A549 (cell line): ENCODE measurements around the gene ORM2. TPM values are rescaled to one million over a fixed set of nuclear protein-coding genes. Genes with fewer than 3 reads are reported as not detected.
A peak's percentile ranks its signal among the peaks of the same experiment; 100 is the strongest.

Experiments used
- ATAC-seq, 2 experiments: fragments of 200-7000 bp in 1 of 2; fragments of >200 bp in 1 of 2; cut with Nextera tagmentation in 1 of 2; cut with Tn5 transposase in 1 of 2; 3 replicates each; pipeline versions ENCODE4 v1.8.0 to v1.9.1; 2018 to 2020; ENCODE audit warnings: mild to moderate bottlenecking in 1 of 2, moderate library complexity in 1 of 2
- CTCF ChIA-PET: fragments of 300-600 bp; sonication (Branson Sonifier 250); formaldehyde crosslinking; extraction: SDS; loops from one replicate; lab custom pipeline; 2021; ENCODE audit warnings: antibody characterized with exemption, inconsistent platforms; lab: Yijun Ruan, JAX
- POLR2A ChIA-PET: fragments of 350-600 bp; formaldehyde crosslinking; extraction: SDS; loops from one replicate; lab custom pipeline; 2021; ENCODE audit warnings: antibody characterized with exemption, inconsistent platforms; lab: Yijun Ruan, JAX
- DNase-seq, 2 experiments: peaks; one replicate each; pipeline versions ENCODE4 v3.0.0 to v3.0.0-alpha.2; 2011 to 2016; ENCODE audit warnings: low read depth in 1 of 2, low spot score in 1 of 2
- FAIRE-seq: peaks from 2 replicates; lab custom pipeline; 2011; peaks lifted over from hg19 to GRCh38; lab: Jason Lieb, UNC
- H3K27ac ChIP-seq, 2 experiments: fragments of >200 bp; sonication (Bioruptor Twin); formaldehyde crosslinking; 3 replicates each; pipeline ENCODE4 v1.5.1; 2016 to 2017
- H3K4me1 ChIP-seq: fragments of >200 bp; sonication (Bioruptor Twin); formaldehyde crosslinking; 3 replicates; pipeline ENCODE4 v1.6.1; 2016
- H3K4me2 ChIP-seq: fragments of >200 bp; sonication (Bioruptor Twin); formaldehyde crosslinking; 3 replicates; pipeline ENCODE4 v1.6.1; 2016
- H3K4me3 ChIP-seq: fragments of >200 bp; sonication (Bioruptor Twin); formaldehyde crosslinking; 3 replicates; pipeline ENCODE4 v1.5.1; 2016
- H3K9me3 ChIP-seq: fragments of >200 bp; sonication (Bioruptor Twin); formaldehyde crosslinking; 3 replicates; pipeline ENCODE4 v1.6.1; 2016
- CBX8 ChIP-seq: fragments of 200-600 bp; sonication (generic); IDR thresholded peaks from 2 replicates; pipeline ENCODE4 v1.6.1; 2016
- CEBPB ChIP-seq, 2 experiments: fragments of >200 bp in 1 of 2; sonication (Bioruptor Twin) in 1 of 2; formaldehyde crosslinking in 1 of 2; IDR thresholded peaks; 2 replicates each; pipeline ENCODE4 v1.6.1; 2012 to 2016
- EHF ChIP-seq: fragments of 250-450 bp; sonication (Bioruptor Pico); IDR thresholded peaks from 2 replicates; pipeline ENCODE4 v1.5.0; 2020; ENCODE audit warnings: mild to moderate bottlenecking
- FOSL2 ChIP-seq, 2 experiments: fragments of 450-650 bp in 1 of 2; fragments of >200 bp in 1 of 2; sonication (Bioruptor Twin) in 1 of 2; formaldehyde crosslinking; IDR thresholded peaks; 2 replicates each; pipeline versions ENCODE4 v1.5.0 to v1.6.1; 2016 to 2020; ENCODE audit warnings: mild to moderate bottlenecking in 1 of 2, moderate library complexity in 1 of 2
- GATA3 ChIP-seq: IDR thresholded peaks from 2 replicates; pipeline ENCODE4 v1.6.1; 2012; ENCODE audit warnings: borderline replicate concordance
- HDAC2 ChIP-seq: fragments of 200-600 bp; sonication (generic); IDR thresholded peaks from 2 replicates; pipeline ENCODE4 v1.6.1; 2016
- HEYL ChIP-seq: fragments of 250-450 bp; sonication (Bioruptor Pico); IDR thresholded peaks from 2 replicates; pipeline ENCODE4 v1.8.0; 2021; ENCODE audit warnings: mild to moderate bottlenecking, moderate library complexity
- HOXB13 ChIP-seq: fragments of 250-450 bp; sonication (Bioruptor Pico); IDR thresholded peaks from 2 replicates; pipeline ENCODE4 v1.5.0; 2020; ENCODE audit warnings: low read depth, mild to moderate bottlenecking, moderate library complexity
- JUN ChIP-seq, 2 experiments: fragments of >200 bp; sonication (Bioruptor Twin); formaldehyde crosslinking; IDR thresholded peaks; 2 replicates in 1 of 2; 3 replicates in 1 of 2; pipeline ENCODE4 v1.6.1; 2016 to 2017
- KDM1A ChIP-seq: fragments of 200-600 bp; sonication (generic); IDR thresholded peaks from 2 replicates; pipeline ENCODE4 v1.6.1; 2016; ENCODE audit warnings: low read depth, mild to moderate bottlenecking
- MAZ ChIP-seq: fragments of 150-350 bp; IDR thresholded peaks from 2 replicates; pipeline ENCODE4 v1.6.1; 2014; ENCODE audit warnings: antibody characterized with exemption, low read depth, low read length, borderline replicate concordance
- MYC ChIP-seq: IDR thresholded peaks from 2 replicates; pipeline ENCODE4 v1.6.1; 2012; ENCODE audit warnings: mild to moderate bottlenecking, inconsistent platforms, low read length, improper control_type of control experiment, borderline replicate concordance
- NPAS2 ChIP-seq: fragments of 250-450 bp; sonication (Bioruptor Pico); IDR thresholded peaks from 2 replicates; pipeline ENCODE4 v1.8.0; 2022; ENCODE audit warnings: mild to moderate bottlenecking, moderate library complexity, borderline replicate concordance
- NR3C1 ChIP-seq: fragments of >200 bp; sonication (Bioruptor Twin); formaldehyde crosslinking; IDR thresholded peaks from 3 replicates; pipeline ENCODE4 v1.6.1; 2017
- RARB ChIP-seq: fragments of 250-450 bp; sonication (Bioruptor Pico); IDR thresholded peaks from 2 replicates; pipeline ENCODE4 v1.8.0; 2021; ENCODE audit warnings: mild to moderate bottlenecking, moderate library complexity
- RCOR1 ChIP-seq: fragments of 150-350 bp; IDR thresholded peaks from 2 replicates; pipeline ENCODE4 v1.6.1; 2014; ENCODE audit warnings: antibody characterized with exemption, low read length, low read depth
- RNF2 ChIP-seq: fragments of 200-600 bp; sonication (generic); IDR thresholded peaks from 2 replicates; pipeline ENCODE4 v1.6.1; 2016; ENCODE audit warnings: low read depth, mild to moderate bottlenecking, antibody characterized with exemption, moderate library complexity, borderline replicate concordance
- SMC3 ChIP-seq: fragments of >200 bp; sonication (Bioruptor Twin); formaldehyde crosslinking; IDR thresholded peaks from 3 replicates; pipeline ENCODE4 v1.6.1; 2018; ENCODE audit warnings: inconsistent platforms
- TFCP2L1 ChIP-seq: fragments of 250-450 bp; sonication (Bioruptor Pico); IDR thresholded peaks from 2 replicates; pipeline ENCODE4 v1.5.0; 2021; ENCODE audit warnings: mild to moderate bottlenecking
- ZFP36 ChIP-seq: fragments of 450-650 bp; IDR thresholded peaks from 2 replicates; pipeline ENCODE4 v1.6.1; 2014; ENCODE audit warnings: borderline replicate concordance; ENCODE audit not compliant: partially characterized antibody
- ZSCAN20 ChIP-seq: fragments of 250-450 bp; sonication (Bioruptor Pico); IDR thresholded peaks from 2 replicates; pipeline ENCODE4 v1.8.0; 2022; ENCODE audit warnings: mild to moderate bottlenecking, moderate library complexity
- WGBS: methylation state at CpG from one replicate; pipeline ENCODE4 v1.1.6; 2017; ENCODE audit errors: missing lambda C conversion rate; 5-methylcytosine and 5-hydroxymethylcytosine counted together
- polyA plus RNA-seq, 4 experiments: library from polyadenylated mRNA; depleted of rRNA in 3 of 4; stranded (reverse); fragments of >200 nt; fragmentation: RNase III in 1 of 4; extraction: RNeasy Plus Mini Kit Qiagen cat#74134 plus additional on column Dnase treatment in 1 of 4; gene quantifications; 2 replicates in 3 of 4; 3 replicates in 1 of 4; pipeline ENCODE4 v1.2.3, GENCODE V29; 2011 to 2017
- TF ChIP-seq, protein P1 (sequence below): IDR thresholded peaks from 2 replicates; pipeline ENCODE4 v1.6.1; 2012
- TF ChIP-seq, protein P2 (sequence below): fragments of 250-450 bp; sonication (Bioruptor Pico); IDR thresholded peaks from 2 replicates; pipeline ENCODE4 v1.5.0; 2020; ENCODE audit warnings: low read depth, mild to moderate bottlenecking, moderate library complexity
- TF ChIP-seq, protein P3 (sequence below): fragments of 150-350 bp; IDR thresholded peaks from 2 replicates; pipeline ENCODE4 v1.6.1; 2014; ENCODE audit warnings: low read depth, mild to moderate bottlenecking, low read length

ORM2 gene
- polyA plus RNA-seq, 2 of the 4 experiments (the other 2 are of a cell fraction) = 0.10 TPM; not detected in 1

DNA sequence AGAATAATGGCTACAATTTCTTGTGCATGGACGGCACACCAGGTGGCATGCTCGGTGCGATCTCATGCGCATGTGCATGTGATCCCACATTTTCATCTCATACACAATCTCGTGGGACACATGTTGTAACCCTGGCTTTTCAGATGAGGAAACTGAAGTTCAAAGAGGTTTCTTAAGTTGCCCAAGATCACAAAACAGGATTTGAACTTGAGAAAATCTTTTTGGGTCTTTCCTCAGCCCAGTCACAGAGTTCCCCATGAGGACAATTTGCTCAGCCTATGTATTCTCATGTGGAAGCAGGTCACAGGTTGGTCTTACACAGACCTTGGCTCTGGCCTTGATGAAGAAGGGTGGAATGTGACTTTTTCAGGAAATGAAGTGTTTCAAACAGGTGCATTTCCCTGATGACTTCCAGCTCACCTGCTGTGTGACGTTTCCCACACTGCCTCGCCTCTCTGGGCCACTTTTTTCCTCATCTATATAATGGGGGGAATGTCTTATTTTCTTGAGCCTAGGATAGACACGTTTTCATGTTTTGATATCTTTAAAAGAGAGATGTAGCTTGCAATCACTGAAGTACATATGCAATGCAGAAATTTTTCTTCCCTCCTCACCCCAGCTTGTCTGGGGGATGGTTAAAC lies 13.8 kb upstream of the ORM2 start:
- Histone ChIP-seq H3K4me2 (no peak overlapping the region), H3K27ac (no peak overlapping the region), H3K4me1 (peaks cover 7% of the 10 kb centered on the region; the same call in 2 of the 3 replicates), H3K9me3 (no peaks in the 10 kb centered on the region), H3K4me3 (no peak overlapping the region)
- DNase-seq = no peak
- CTCF ChIA-PET = interaction anchor here (1.2 to 3.0 kb wide), 2 partner anchors 25 to 234 kb away, joined by 7 to 17 read pairs; no protein-coding TSS in a partner anchor
- no peak for ATAC-seq
- TF ChIP-seq MYC = no peak
- TF ChIP-seq RCOR1 = no peak
- no peak for TF ChIP-seq HEYL (CRISPR knock-in tag)
- TF ChIP-seq, protein P1, sequence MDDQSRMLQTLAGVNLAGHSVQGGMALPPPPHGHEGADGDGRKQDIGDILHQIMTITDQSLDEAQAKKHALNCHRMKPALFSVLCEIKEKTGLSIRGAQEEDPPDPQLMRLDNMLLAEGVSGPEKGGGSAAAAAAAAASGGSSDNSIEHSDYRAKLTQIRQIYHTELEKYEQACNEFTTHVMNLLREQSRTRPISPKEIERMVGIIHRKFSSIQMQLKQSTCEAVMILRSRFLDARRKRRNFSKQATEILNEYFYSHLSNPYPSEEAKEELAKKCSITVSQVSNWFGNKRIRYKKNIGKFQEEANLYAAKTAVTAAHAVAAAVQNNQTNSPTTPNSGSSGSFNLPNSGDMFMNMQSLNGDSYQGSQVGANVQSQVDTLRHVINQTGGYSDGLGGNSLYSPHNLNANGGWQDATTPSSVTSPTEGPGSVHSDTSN = no peak
- no peak for FAIRE-seq
- POLR2A ChIA-PET = no interaction called here
- 72% methylated on average over 8 of the region's 8 CpGs for WGBS

DNA sequence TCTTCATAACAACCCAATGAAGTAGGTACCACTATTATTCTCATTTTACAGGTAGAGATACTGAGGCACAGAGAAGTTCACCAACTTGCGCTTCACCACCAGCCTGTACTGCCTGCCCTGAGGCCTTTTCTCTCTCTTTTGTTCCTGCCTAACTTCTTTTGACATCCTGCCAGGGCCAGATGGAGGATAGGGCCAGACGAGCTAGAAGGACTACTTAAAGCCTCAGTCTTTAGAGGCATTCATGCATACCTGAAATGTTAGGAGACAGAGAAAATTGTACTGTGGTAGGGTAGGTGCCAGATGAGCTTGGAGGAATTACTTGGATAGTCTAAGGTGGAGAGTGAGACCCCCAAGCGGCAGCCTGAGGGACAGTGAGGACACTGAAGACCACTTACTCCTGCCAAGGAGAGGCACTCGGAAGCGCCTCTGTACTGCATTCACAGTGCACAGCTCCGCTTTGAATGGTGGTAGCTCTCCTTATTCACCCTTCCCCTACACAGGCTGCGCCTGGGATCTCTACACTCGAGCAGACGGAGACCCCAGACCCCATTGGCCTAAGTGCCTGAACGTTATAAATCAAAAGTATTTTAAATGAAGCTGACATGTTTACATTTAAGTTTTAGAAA lies 13.0 kb upstream of the ORM2 start:
- no peak overlapping the region for H3K4me2 ChIP-seq
- DNase-seq (no peak), FAIRE-seq (no peak), ATAC-seq (no peak)
- POLR2A ChIA-PET = no interaction called here
- H3K9me3 ChIP-seq = no peaks in the 10 kb centered on the region
- 73% methylated on average over 10 of the region's 10 CpGs for WGBS
- TF ChIP-seq MAZ (no peak), MYC (no peak), HOXB13 (CRISPR knock-in tag) (no peak), RCOR1 (no peak), EHF (no peak), KDM1A (no peak), SMC3 (no peak), RARB (CRISPR knock-in tag) (no peak), RNF2 (no peak), CEBPB (IDR thresholded peaks at IDR 0.05) (no peak), JUN (IDR thresholded peaks at IDR 0.05) (no peak), HDAC2 (no peak)
- TF ChIP-seq, protein P2, sequence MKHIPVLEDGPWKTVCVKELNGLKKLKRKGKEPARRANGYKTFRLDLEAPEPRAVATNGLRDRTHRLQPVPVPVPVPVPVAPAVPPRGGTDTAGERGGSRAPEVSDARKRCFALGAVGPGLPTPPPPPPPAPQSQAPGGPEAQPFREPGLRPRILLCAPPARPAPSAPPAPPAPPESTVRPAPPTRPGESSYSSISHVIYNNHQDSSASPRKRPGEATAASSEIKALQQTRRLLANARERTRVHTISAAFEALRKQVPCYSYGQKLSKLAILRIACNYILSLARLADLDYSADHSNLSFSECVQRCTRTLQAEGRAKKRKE (CRISPR knock-in tag) = no peak
- CTCF ChIA-PET = interaction anchor here (0.6 to 1.5 kb wide), 5 partner anchors 12 to 238 kb away, joined by 3 to 6 read pairs (median 5); no protein-coding TSS in a partner anchor
- H3K4me1 ChIP-seq = peaks cover 7% of the 10 kb centered on the region; the same call in 2 of the 3 replicates
- peak overlapping the region in 1 of 2 experiments; percentile 71; a peak in 3 of 6 replicates for H3K27ac ChIP-seq
- no peak overlapping the region for H3K4me3 ChIP-seq

DNA sequence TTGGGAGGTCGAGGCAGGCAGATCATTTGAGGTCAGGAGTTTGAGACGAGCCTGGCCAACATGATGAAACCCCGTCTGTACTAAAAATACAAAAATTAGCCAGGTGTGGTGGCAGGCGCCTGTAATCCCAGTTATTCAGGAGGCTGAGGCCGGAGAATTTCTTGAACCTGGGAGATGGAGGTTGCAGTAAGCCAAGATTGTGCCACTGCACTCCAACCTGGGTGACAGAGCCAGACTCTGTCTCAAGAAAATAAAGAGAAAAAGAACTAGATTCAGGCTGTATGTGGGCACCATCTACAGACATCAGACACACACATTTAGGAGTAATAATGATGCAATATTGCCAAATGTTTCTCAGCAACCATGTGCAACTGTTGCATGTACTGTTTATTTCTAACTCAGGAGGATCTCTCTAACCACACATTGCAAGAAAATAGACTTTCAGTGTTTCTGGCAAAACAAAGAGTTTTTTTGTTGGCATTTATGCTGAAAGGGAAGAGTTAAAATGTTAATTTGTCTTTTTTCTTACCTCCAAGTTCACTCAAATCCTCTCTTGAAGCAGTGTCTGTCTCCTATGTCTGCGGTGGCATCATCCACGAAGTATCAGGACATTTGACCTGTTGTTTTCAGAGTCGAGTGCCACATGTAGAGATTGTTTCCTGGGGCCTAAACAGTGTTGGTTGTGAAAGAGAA lies 11.9 kb upstream of the ORM2 start:
- ATAC-seq (no peak), DNase-seq (peak in 1 of 2 experiments; percentile 17), FAIRE-seq (no peak)
- no peak overlapping the region for H3K4me2 ChIP-seq
- peaks cover 10% of the 10 kb centered on the region; the same call in 2 of the 3 replicates for H3K4me1 ChIP-seq
- 73% methylated on average over 8 of the region's 8 CpGs for WGBS
- no peak overlapping the region for H3K4me3 ChIP-seq
- CTCF ChIA-PET = interaction anchor here (1.0 to 1.5 kb wide), 3 partner anchors 13 to 234 kb away, joined by 5 to 6 read pairs (median 5); no protein-coding TSS in a partner anchor
- POLR2A ChIA-PET = no interaction called here
- TF ChIP-seq ZSCAN20 (CRISPR knock-in tag) = 0 out of 2 replicates have a peak, but pooled peaks have one; percentile 37
- no peak for TF ChIP-seq FOSL2 (IDR thresholded peaks at IDR 0.05)
- TF ChIP-seq FOSL2 (CRISPR knock-in tag; IDR thresholded peaks at IDR 0.05) = no peak
- no peak for TF ChIP-seq CBX8
- TF ChIP-seq HOXB13 (CRISPR knock-in tag) = no peak
- TF ChIP-seq NR3C1 = no peak
- TF ChIP-seq GATA3 = no peak
- TF ChIP-seq CEBPB (IDR thresholded peaks at IDR 0.05) = peak; percentile 39 to 50; a peak in 2 of 4 replicates
- TF ChIP-seq, protein P3, sequence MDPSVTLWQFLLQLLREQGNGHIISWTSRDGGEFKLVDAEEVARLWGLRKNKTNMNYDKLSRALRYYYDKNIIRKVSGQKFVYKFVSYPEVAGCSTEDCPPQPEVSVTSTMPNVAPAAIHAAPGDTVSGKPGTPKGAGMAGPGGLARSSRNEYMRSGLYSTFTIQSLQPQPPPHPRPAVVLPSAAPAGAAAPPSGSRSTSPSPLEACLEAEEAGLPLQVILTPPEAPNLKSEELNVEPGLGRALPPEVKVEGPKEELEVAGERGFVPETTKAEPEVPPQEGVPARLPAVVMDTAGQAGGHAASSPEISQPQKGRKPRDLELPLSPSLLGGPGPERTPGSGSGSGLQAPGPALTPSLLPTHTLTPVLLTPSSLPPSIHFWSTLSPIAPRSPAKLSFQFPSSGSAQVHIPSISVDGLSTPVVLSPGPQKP = no peak
- TF ChIP-seq JUN (IDR thresholded peaks at IDR 0.05) = no peak
- no peak for TF ChIP-seq TFCP2L1
- no peak for TF ChIP-seq HDAC2
- TF ChIP-seq NPAS2 (CRISPR knock-in tag) = no peak
- TF ChIP-seq ZFP36 = no peak
- peak overlapping the region; percentile 66 to 71 for H3K27ac ChIP-seq
- H3K9me3 ChIP-seq = no peaks in the 10 kb centered on the region
